MM.1S (cell line): ENCODE measurements around the gene UXS1.

ENCODE experiments used
- DNase-seq: peaks from one replicate; pipeline ENCODE4 v3.0.0-alpha.2; 2015
- H2AFZ ChIP-seq: fragments of 300-600 bp; sonication (generic); 2 replicates; pipeline ENCODE4 v1.6.0; 2016; ENCODE audit warnings: antibody characterized with exemption, low read length
- H3F3A ChIP-seq: fragments of 300-600 bp; sonication (generic); 2 replicates; pipeline ENCODE4 v1.6.1; 2016; ENCODE audit warnings: mild to moderate bottlenecking, antibody characterized with exemption, low read length, moderate library complexity, mixed read lengths; ENCODE audit not compliant: insufficient read depth
- H3K27ac ChIP-seq: fragments of 300-600 bp; sonication (generic); 2 replicates; pipeline ENCODE4 v1.5.1; 2016; ENCODE audit warnings: mild to moderate bottlenecking, low read length
- H3K27me3 ChIP-seq: fragments of 300-600 bp; sonication (generic); replicated peaks from 2 replicates; pipeline ENCODE4 v1.6.0; 2016; ENCODE audit warnings: low read length; ENCODE audit not compliant: insufficient read depth
- H3K36me3 ChIP-seq: fragments of 300-600 bp; sonication (generic); replicated peaks from 2 replicates; pipeline ENCODE4 v1.6.1; 2016; ENCODE audit warnings: mild to moderate bottlenecking, low read length, mixed read lengths; ENCODE audit not compliant: insufficient read depth
- H3K4me1 ChIP-seq: fragments of 300-600 bp; sonication (generic); 2 replicates; pipeline ENCODE4 v1.6.1; 2016; ENCODE audit warnings: low read length, mixed read lengths
- H3K4me2 ChIP-seq: fragments of 300-600 bp; sonication (generic); 2 replicates; pipeline ENCODE4 v1.6.0; 2016; ENCODE audit warnings: low read depth, low read length
- H3K4me3 ChIP-seq: fragments of 300-600 bp; sonication (generic); 2 replicates; pipeline ENCODE4 v1.5.1; 2016; ENCODE audit warnings: low read length, mixed read lengths
- H3K79me2 ChIP-seq: fragments of 300-600 bp; sonication (generic); 2 replicates; pipeline ENCODE4 v1.6.1; 2016; ENCODE audit warnings: mixed run types, low read length, mixed read lengths
- H3K9ac ChIP-seq: fragments of 300-600 bp; sonication (generic); 2 replicates; pipeline ENCODE4 v1.6.1; 2016; ENCODE audit warnings: low read length, mixed read lengths
- H3K9me2 ChIP-seq: fragments of 300-600 bp; sonication (generic); replicated peaks from 2 replicates; pipeline ENCODE4 v1.6.1; 2016; ENCODE audit warnings: mild to moderate bottlenecking, low read length, mixed read lengths; ENCODE audit not compliant: insufficient read depth
- H3K9me3 ChIP-seq: fragments of 300-600 bp; sonication (generic); replicated peaks from 2 replicates; pipeline ENCODE4 v1.6.1; 2016; ENCODE audit warnings: mild to moderate bottlenecking, low read length, mixed read lengths; ENCODE audit not compliant: insufficient read depth
- H4K20me1 ChIP-seq: fragments of 300-600 bp; sonication (generic); 2 replicates; pipeline ENCODE4 v1.6.1; 2016; ENCODE audit warnings: mild to moderate bottlenecking, low read length, moderate library complexity, mixed read lengths; ENCODE audit not compliant: insufficient read depth
- EZH2 ChIP-seq: fragments of 300-600 bp; sonication (generic); optimal IDR thresholded peaks from 2 replicates; pipeline ENCODE3; 2017; ENCODE audit warnings: low read depth, mild to moderate bottlenecking, antibody characterized with exemption, low read length, mixed read lengths
- EZH2phosphoT487 ChIP-seq: fragments of 300-600 bp; sonication (generic); IDR thresholded peaks from 2 replicates; pipeline ENCODE4 v1.6.1; 2018; ENCODE audit warnings: antibody characterized with exemption, low read length
- TF ChIP-seq, protein P1 (sequence below): fragments of 300-600 bp; sonication (generic); IDR thresholded peaks from 2 replicates; pipeline ENCODE4 v1.5.1; 2016; ENCODE audit warnings: antibody characterized with exemption, low read length, mixed read lengths

Gene UXS1

DNA sequence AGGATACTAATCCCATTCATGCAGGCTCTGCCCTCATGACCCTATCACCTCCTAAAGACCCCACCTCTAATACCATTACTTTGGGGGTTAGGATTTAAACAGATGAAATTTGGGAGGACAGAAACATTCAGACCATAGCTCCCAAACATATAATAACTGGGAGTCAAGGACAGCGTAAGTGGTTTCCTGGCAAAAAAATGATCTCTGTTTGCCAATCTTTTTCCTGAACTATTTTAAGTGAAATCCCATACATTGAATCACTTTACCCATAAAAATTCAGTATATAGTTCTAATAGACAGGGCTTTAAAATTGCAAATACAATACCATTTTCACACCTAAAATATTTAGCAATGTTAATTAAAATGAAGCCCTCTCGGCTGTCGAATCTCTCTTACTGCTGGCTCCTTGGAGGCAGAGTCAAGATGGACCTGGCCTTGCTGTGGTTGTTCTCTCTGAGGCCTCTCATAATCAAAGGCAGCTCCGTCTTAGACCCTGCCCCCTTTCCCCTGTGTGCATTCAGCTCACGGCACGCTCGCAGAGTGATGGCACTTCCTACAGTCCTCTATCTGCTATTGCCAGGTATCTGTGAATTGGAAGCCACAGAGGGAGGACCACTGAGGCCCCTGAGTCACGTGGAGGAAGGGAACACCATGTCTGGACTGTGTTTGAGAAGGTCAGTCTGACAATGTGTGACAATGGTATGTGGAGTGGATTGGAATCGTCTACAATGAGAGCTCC is 132.3 kb downstream of the UXS1 start:
- H3K27ac ChIP-seq = no peak overlapping the region
- H3K36me3 ChIP-seq = no peaks in the 10 kb centered on the region
- H3K9me2 ChIP-seq = no peaks in the 10 kb centered on the region
- H3K4me1 ChIP-seq = 0 out of 2 replicates have a peak, but pooled peaks cover 4% of the 10 kb centered on the region
- DNase-seq = no peak
- no peak overlapping the region for H3K9ac ChIP-seq
- H2AFZ ChIP-seq = no peak overlapping the region
- H3K79me2 ChIP-seq = no peaks in the 10 kb centered on the region
- TF ChIP-seq EZH2phosphoT487 (no peak), EZH2 (no peak)
- TF ChIP-seq, protein P1, sequence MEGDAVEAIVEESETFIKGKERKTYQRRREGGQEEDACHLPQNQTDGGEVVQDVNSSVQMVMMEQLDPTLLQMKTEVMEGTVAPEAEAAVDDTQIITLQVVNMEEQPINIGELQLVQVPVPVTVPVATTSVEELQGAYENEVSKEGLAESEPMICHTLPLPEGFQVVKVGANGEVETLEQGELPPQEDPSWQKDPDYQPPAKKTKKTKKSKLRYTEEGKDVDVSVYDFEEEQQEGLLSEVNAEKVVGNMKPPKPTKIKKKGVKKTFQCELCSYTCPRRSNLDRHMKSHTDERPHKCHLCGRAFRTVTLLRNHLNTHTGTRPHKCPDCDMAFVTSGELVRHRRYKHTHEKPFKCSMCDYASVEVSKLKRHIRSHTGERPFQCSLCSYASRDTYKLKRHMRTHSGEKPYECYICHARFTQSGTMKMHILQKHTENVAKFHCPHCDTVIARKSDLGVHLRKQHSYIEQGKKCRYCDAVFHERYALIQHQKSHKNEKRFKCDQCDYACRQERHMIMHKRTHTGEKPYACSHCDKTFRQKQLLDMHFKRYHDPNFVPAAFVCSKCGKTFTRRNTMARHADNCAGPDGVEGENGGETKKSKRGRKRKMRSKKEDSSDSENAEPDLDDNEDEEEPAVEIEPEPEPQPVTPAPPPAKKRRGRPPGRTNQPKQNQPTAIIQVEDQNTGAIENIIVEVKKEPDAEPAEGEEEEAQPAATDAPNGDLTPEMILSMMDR = no peak
- H4K20me1 ChIP-seq = no peaks in the 10 kb centered on the region
- no peak overlapping the region for H3K4me2 ChIP-seq
- no peaks in the 10 kb centered on the region for H3F3A ChIP-seq
- H3K27me3 ChIP-seq = no peaks in the 10 kb centered on the region
- H3K4me3 ChIP-seq = no peak overlapping the region
- no peaks in the 10 kb centered on the region for H3K9me3 ChIP-seq

- no peak overlapping the region for H3K27ac ChIP-seq
- no peaks in the 10 kb centered on the region for H3K9me2 ChIP-seq
- no peak for DNase-seq
- no peaks in the 10 kb centered on the region for H3K36me3 ChIP-seq
- no peaks in the 10 kb centered on the region for H3K9me3 ChIP-seq
- no peaks in the 10 kb centered on the region for H4K20me1 ChIP-seq
- H2AFZ ChIP-seq = no peak overlapping the region
- H3K9ac ChIP-seq = no peak overlapping the region
- no peak overlapping the region for H3K4me2 ChIP-seq
- TF ChIP-seq, protein P1 = no peak
- no peak for TF ChIP-seq EZH2
- no peak for TF ChIP-seq EZH2phosphoT487
- 0 out of 2 replicates have a peak, but pooled peaks cover 4% of the 10 kb centered on the region for H3K4me1 ChIP-seq
- no peaks in the 10 kb centered on the region for H3K27me3 ChIP-seq
- H3K79me2 ChIP-seq = no peaks in the 10 kb centered on the region
- H3F3A ChIP-seq = no peaks in the 10 kb centered on the region
- H3K4me3 ChIP-seq = no peak overlapping the region
Observed at GRCh38 chr2:106059416-106060065, 134.6 kb downstream of the UXS1 start.

DNA sequence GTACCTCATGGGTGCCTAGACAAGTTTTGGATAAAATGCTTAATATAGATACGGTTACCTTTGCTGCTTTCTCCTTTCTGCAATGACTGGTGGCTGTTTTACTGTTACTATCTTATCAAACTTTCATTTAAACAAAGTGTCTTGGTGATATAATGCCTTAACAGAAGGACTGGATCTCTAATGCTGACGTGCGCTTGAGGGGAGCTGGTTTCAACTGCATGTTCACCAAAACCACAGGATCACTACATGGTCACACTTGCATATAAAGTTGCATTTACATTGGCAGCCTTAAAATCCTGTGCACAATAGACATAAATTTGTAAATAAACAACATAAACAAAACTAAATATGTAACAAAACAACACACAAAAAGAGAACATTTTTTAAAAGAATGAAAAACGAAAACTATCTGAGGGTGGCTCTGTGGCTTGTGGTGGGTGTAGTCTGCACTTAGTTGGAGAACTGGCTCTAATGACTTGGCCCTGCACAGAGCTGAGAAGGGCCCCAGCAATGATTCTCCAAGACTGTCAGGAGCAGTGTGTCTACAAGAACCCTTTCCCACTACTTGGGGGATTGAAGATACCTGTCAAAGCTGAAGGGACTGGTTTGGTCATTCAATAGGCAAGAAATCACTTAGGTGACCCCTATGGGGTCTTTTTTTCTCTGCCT is 135.5 kb downstream of the UXS1 start:
- H3K9me2 ChIP-seq = no peaks in the 10 kb centered on the region
- H3F3A ChIP-seq = no peaks in the 10 kb centered on the region
- TF ChIP-seq, protein P1 = no peak
- TF ChIP-seq EZH2 (no peak), EZH2phosphoT487 (no peak)
- no peak for DNase-seq
- no peaks in the 10 kb centered on the region for H3K9me3 ChIP-seq
- H3K4me3 ChIP-seq = no peak overlapping the region
- H3K36me3 ChIP-seq = no peaks in the 10 kb centered on the region
- H3K79me2 ChIP-seq = no peaks in the 10 kb centered on the region
- H3K9ac ChIP-seq = no peak overlapping the region
- H4K20me1 ChIP-seq = no peaks in the 10 kb centered on the region
- H3K27me3 ChIP-seq = no peaks in the 10 kb centered on the region
- H2AFZ ChIP-seq = no peak overlapping the region
- peaks cover 5% of the 10 kb centered on the region; the same call in 1 of the 2 replicates for H3K4me1 ChIP-seq
- H3K27ac ChIP-seq = no peak overlapping the region
- no peak overlapping the region for H3K4me2 ChIP-seq
